CD14-positive monocyte (primary cell): ENCODE results near the gene CLEC2D. TPM values are rescaled to one million over a fixed set of nuclear protein-coding genes. Genes with fewer than 3 reads are reported as not detected.

ENCODE experiments used
- DNase-seq, 3 donors: peaks; one replicate each; pipeline ENCODE4 v3.0.0-alpha.2; 2011 to 2022
- H2AFZ ChIP-seq: 2 replicates; pipeline ENCODE4 v1.6.0; 2012; ENCODE audit warnings: mild to moderate bottlenecking, low read depth, low read length, inconsistent platforms; ENCODE audit not compliant: insufficient read depth, poor library complexity, severe bottlenecking
- H3K27ac ChIP-seq, 2 donors: 1 replicate in 1 of 2; 2 replicates in 1 of 2; pipeline ENCODE4 v1.5.1; 2012 to 2013; ENCODE audit warnings: low read length in 2 of 2, control low read depth in 1 of 2, inconsistent platforms in 1 of 2, low read depth in 1 of 2, mild to moderate bottlenecking in 1 of 2
- H3K27me3 ChIP-seq, 2 donors: one replicate each; pipeline versions ENCODE4 v1.6.0 to v1.6.1; 2011 to 2013; ENCODE audit warnings: low read length in 2 of 2; ENCODE audit not compliant: control insufficient read depth in 2 of 2, insufficient read depth in 2 of 2
- H3K36me3 ChIP-seq, 2 donors: replicated peaks in 1 of 2; 1 replicate in 1 of 2; 2 replicates in 1 of 2; pipeline versions ENCODE4 v1.5.1 to v1.6.1; 2012 to 2013; ENCODE audit warnings: low read length in 2 of 2, control low read depth in 1 of 2, inconsistent platforms in 1 of 2, mild to moderate bottlenecking in 1 of 2; ENCODE audit not compliant: insufficient read depth in 2 of 2, control insufficient read depth in 1 of 2
- H3K4me1 ChIP-seq, 2 donors: 1 replicate in 1 of 2; 2 replicates in 1 of 2; pipeline versions ENCODE4 v1.5.1 to v1.6.1; 2012 to 2013; ENCODE audit warnings: low read length in 2 of 2, control low read depth in 1 of 2, inconsistent platforms in 1 of 2, mild to moderate bottlenecking in 1 of 2, moderate library complexity in 1 of 2; ENCODE audit not compliant: insufficient read depth in 2 of 2, control insufficient read depth in 1 of 2
- H3K4me2 ChIP-seq: replicated peaks from 2 replicates; pipeline ENCODE3; 2012; ENCODE audit warnings: low read length, moderate library complexity, mild to moderate bottlenecking; ENCODE audit not compliant: poor library complexity, severe bottlenecking; ENCODE audit errors: extremely low read depth
- H3K4me3 ChIP-seq, 3 experiments: fragments of 200-600 bp in 1 of 3; sonication (generic) in 1 of 3; replicated peaks in 1 of 3; 1 replicate in 2 of 3; 2 replicates in 1 of 3; pipeline ENCODE4 v1.5.1; 2011 to 2013; ENCODE audit warnings: low read length in 3 of 3, mild to moderate bottlenecking in 3 of 3, control low read depth in 2 of 3, low read depth in 2 of 3, inconsistent platforms in 1 of 3, moderate library complexity in 1 of 3
- H3K79me2 ChIP-seq: 2 replicates; pipeline ENCODE4 v1.6.0; 2012; ENCODE audit warnings: mild to moderate bottlenecking, control low read depth, inconsistent platforms, low read length, moderate library complexity; ENCODE audit not compliant: insufficient read depth
- H3K9ac ChIP-seq: 2 replicates; pipeline ENCODE4 v1.6.0; 2017; ENCODE audit warnings: low read length, mild to moderate bottlenecking; ENCODE audit not compliant: insufficient read depth, poor library complexity, severe bottlenecking
- H3K9me3 ChIP-seq, 2 donors: replicated peaks in 1 of 2; 1 replicate in 1 of 2; 2 replicates in 1 of 2; pipeline versions ENCODE4 v1.5.1 to v1.6.1; 2012 to 2013; ENCODE audit warnings: low read length in 2 of 2, control low read depth in 1 of 2; ENCODE audit not compliant: control insufficient read depth in 1 of 2, insufficient read depth in 1 of 2
- H4K20me1 ChIP-seq: 2 replicates; pipeline ENCODE4 v1.6.0; 2012; ENCODE audit warnings: mild to moderate bottlenecking, low read length, control low read depth, moderate library complexity; ENCODE audit not compliant: insufficient read depth
- H3K27ac Mint-ChIP-seq, 7 donors: one replicate each; pipeline ENCODE4 v1.8.0; 2020; ENCODE audit warnings: mild to moderate bottlenecking in 7 of 7, mixed read lengths in 7 of 7, moderate library complexity in 6 of 7, inconsistent platforms in 2 of 7
- H3K27me3 Mint-ChIP-seq, 3 donors: one replicate each; pipeline ENCODE4 v1.8.0; 2021 to 2022; ENCODE audit warnings: low read depth in 3 of 3, mild to moderate bottlenecking in 3 of 3, mixed read lengths in 3 of 3, moderate library complexity in 3 of 3, inconsistent platforms in 1 of 3
- H3K36me3 Mint-ChIP-seq, 2 donors: one replicate each; pipeline ENCODE4 v1.8.0; 2020; ENCODE audit warnings: mixed read lengths in 2 of 2, inconsistent platforms in 1 of 2, mild to moderate bottlenecking in 1 of 2
- H3K4me1 Mint-ChIP-seq: one replicate; pipeline ENCODE4 v1.8.0; 2020; ENCODE audit warnings: mild to moderate bottlenecking, mixed read lengths
- H3K4me3 Mint-ChIP-seq, 2 donors: one replicate each; pipeline ENCODE4 v1.8.0; 2020; ENCODE audit warnings: mild to moderate bottlenecking in 2 of 2, mixed read lengths in 2 of 2, moderate library complexity in 1 of 2
- H3K9me3 Mint-ChIP-seq, 7 donors: one replicate each; pipeline ENCODE4 v1.8.0; 2020 to 2022; ENCODE audit warnings: mixed read lengths in 7 of 7, mild to moderate bottlenecking in 6 of 7, moderate library complexity in 6 of 7, inconsistent platforms in 2 of 7
- WGBS: methylation state at CpG from one replicate; pipeline ENCODE4 v1.1.5; 2013; ENCODE audit warnings: missing lambda C conversion rate; ENCODE audit not compliant: insufficient coverage; 5-methylcytosine and 5-hydroxymethylcytosine counted together
- intact Hi-C, 2 donors: fragments of 100-400 bp; cut with micrococcal nuclease; formaldehyde crosslinking; loops; one replicate each; pipeline versions ENCODE4 v1.15.0 to v1.15.1; 2023
- polyA plus RNA-seq, 3 donors: library from polyadenylated mRNA; depleted of rRNA in 1 of 3; unstranded in 2 of 3; stranded (reverse) in 1 of 3; fragments of 300-500 nt in 2 of 3; fragments of >200 nt in 1 of 3; fragmentation: Illumina TruSeq in 2 of 3; gene quantifications; 1 replicate in 2 of 3; 2 replicates in 1 of 3; pipeline ENCODE4 v1.2.3, GENCODE V29; 2012 to 2021
- TF ChIP-seq, protein P1 (sequence below): fragments of 200-600 bp; IDR thresholded peaks from one replicate; pipeline ENCODE4 v1.8.0; 2022; ENCODE audit warnings: antibody characterized with exemption, mild to moderate bottlenecking

CLEC2D gene
- polyA plus RNA-seq, 3 donors, result 2.5 to 26.9 (median 3.9) TPM

- intact Hi-C loops, result no loop called here
- Histone ChIP-seq H3K4me1 (peaks cover 29 to 51% of the 10 kb centered on the region in 2 donors), H3K36me3 (no peaks in the 10 kb centered on the region), H2AFZ (no peak overlapping the region), H3K27me3 (no peaks in the 10 kb centered on the region), H3K9ac (no peak overlapping the region), H3K4me2 (no peak overlapping the region), H3K4me3 (no peak overlapping the region), H3K27ac (no peak overlapping the region), H4K20me1 (no peaks in the 10 kb centered on the region), H3K79me2 (peaks cover 46% of the 10 kb centered on the region), H3K9me3 (no peaks in the 10 kb centered on the region)
- H3K4me3 Mint-ChIP-seq, result no peak overlapping the region
- WGBS, result no CpG with 5 or more reads among the region's 1 CpG
- no peak for DNase-seq
- peak overlapping the region in 1 of 7 donors; percentile 61 for H3K27ac Mint-ChIP-seq
- H3K4me1 Mint-ChIP-seq, result peaks cover 28% of the 10 kb centered on the region
- H3K9me3 Mint-ChIP-seq, result no peaks in the 10 kb centered on the region
- TF ChIP-seq, protein P1, sequence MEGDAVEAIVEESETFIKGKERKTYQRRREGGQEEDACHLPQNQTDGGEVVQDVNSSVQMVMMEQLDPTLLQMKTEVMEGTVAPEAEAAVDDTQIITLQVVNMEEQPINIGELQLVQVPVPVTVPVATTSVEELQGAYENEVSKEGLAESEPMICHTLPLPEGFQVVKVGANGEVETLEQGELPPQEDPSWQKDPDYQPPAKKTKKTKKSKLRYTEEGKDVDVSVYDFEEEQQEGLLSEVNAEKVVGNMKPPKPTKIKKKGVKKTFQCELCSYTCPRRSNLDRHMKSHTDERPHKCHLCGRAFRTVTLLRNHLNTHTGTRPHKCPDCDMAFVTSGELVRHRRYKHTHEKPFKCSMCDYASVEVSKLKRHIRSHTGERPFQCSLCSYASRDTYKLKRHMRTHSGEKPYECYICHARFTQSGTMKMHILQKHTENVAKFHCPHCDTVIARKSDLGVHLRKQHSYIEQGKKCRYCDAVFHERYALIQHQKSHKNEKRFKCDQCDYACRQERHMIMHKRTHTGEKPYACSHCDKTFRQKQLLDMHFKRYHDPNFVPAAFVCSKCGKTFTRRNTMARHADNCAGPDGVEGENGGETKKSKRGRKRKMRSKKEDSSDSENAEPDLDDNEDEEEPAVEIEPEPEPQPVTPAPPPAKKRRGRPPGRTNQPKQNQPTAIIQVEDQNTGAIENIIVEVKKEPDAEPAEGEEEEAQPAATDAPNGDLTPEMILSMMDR, result no peak
- H3K27me3 Mint-ChIP-seq, result no peaks in the 10 kb centered on the region
- peaks cover 2% of the 10 kb centered on the region in 2 donors for H3K36me3 Mint-ChIP-seq
Measured at GRCh38 chr12:9724023-9724422, 54.5 kb downstream of the CLEC2D start.

DNA sequence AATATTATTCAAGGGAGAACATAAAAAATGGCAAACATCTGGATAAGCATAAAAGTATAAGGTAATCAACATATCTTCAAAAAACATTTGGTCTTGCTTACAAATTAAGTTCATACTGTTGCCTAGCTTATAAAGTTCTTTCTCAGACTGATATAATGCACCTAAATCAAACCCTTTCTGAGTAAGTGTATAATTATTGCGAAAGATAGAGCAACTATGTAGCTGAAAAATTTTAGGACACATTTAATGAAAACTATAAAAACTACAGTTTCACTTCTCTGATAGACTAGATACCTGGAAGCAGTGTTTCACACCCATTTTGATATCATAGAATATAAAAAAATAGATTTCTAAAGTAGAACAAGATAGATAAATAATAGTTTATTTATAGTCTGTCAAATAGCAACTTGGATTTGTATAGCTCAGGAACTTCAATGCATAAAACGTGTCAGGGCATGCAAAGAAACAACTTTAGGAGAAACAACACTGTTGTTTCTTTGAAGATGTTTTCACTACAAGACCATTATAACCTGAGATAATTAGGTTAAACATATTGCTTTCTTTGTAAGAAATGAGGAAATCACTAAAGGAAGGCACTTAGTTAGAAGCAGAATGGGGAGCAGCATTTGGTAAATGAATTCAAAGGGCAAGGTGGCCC lies 55.8 kb downstream of the CLEC2D start:
- intact Hi-C loops, result no loop called here
- peaks cover 59% of the 10 kb centered on the region for H3K79me2 ChIP-seq
- no peaks in the 10 kb centered on the region for H3K9me3 ChIP-seq
- Mint-ChIP-seq H3K36me3 (peaks cover 0 to 2% of the 10 kb centered on the region in 2 donors), H3K27me3 (no peaks in the 10 kb centered on the region), H3K9me3 (no peaks in the 10 kb centered on the region), H3K27ac (no peak overlapping the region), H3K4me3 (no peak overlapping the region), H3K4me1 (peaks cover 28% of the 10 kb centered on the region)
- H2AFZ ChIP-seq, result no peak overlapping the region
- no peaks in the 10 kb centered on the region for H4K20me1 ChIP-seq
- H3K4me1 ChIP-seq, result peaks cover 32 to 49% of the 10 kb centered on the region in 2 donors
- H3K4me2 ChIP-seq, result no peak overlapping the region
- TF ChIP-seq, protein P1, result no peak
- no peak overlapping the region for H3K9ac ChIP-seq
- H3K4me3 ChIP-seq, result no peak overlapping the region
- no peaks in the 10 kb centered on the region for H3K27me3 ChIP-seq
- WGBS, result no CpG with 5 or more reads among the region's 2 CpGs
- no peak overlapping the region for H3K27ac ChIP-seq
- DNase-seq, result no peak
- no peaks in the 10 kb centered on the region for H3K36me3 ChIP-seq
